Mesenchymal stem cell (in vitro differentiated cells and primary cell): Measurements from ENCODE around the gene ILDR1. TPM values are rescaled to one million over a fixed set of nuclear protein-coding genes. Genes with fewer than 3 reads are reported as not detected.
"Not testable (repeated sequence)": the region's sequence is repeated elsewhere in the genome, so short reads cannot be mapped to it uniquely, and the experiment has no call there.

ENCODE experiments used
- DNase-seq: peaks from one replicate; pipeline ENCODE4 v3.0.0-alpha.2; 2013
- H2AFZ ChIP-seq: one replicate; pipeline ENCODE4 v1.6.1; 2013; ENCODE audit warnings: low read depth, mild to moderate bottlenecking, control low read depth, inconsistent platforms, low read length, moderate library complexity
- H2AK5ac ChIP-seq: 2 replicates; pipeline ENCODE4 v1.6.1; 2013; ENCODE audit warnings: low read length, moderate library complexity, mild to moderate bottlenecking, inconsistent platforms; ENCODE audit not compliant: severe bottlenecking
- H2BK120ac ChIP-seq: one replicate; pipeline ENCODE4 v1.6.1; 2013; ENCODE audit warnings: low read depth, mild to moderate bottlenecking, inconsistent platforms, low read length, moderate library complexity
- H2BK12ac ChIP-seq, 2 experiments: one replicate each; pipeline ENCODE4 v1.6.1; 2013; ENCODE audit warnings: inconsistent platforms in 2 of 2, low read length in 2 of 2, mild to moderate bottlenecking in 2 of 2, moderate library complexity in 2 of 2, control low read depth in 1 of 2
- H2BK15ac ChIP-seq: one replicate; pipeline ENCODE4 v1.6.1; 2013; ENCODE audit warnings: mild to moderate bottlenecking, low read depth, inconsistent platforms; ENCODE audit not compliant: poor library complexity, severe bottlenecking
- H2BK5ac ChIP-seq: 2 replicates; pipeline ENCODE4 v1.6.1; 2013; ENCODE audit warnings: low read depth, mild to moderate bottlenecking, low read length, control low read depth, inconsistent platforms; ENCODE audit not compliant: poor library complexity, severe bottlenecking
- H3K14ac ChIP-seq, 2 experiments: one replicate each; pipeline ENCODE4 v1.6.1; 2013; ENCODE audit warnings: inconsistent platforms in 2 of 2, low read length in 2 of 2, control low read depth in 1 of 2, mild to moderate bottlenecking in 1 of 2, moderate library complexity in 1 of 2
- H3K18ac ChIP-seq, 2 experiments: one replicate each; pipeline ENCODE4 v1.6.1; 2013; ENCODE audit warnings: inconsistent platforms in 2 of 2, low read length in 2 of 2, control low read depth in 1 of 2, low read depth in 1 of 2, mild to moderate bottlenecking in 1 of 2
- H3K23ac ChIP-seq, 2 experiments: one replicate each; pipeline ENCODE4 v1.6.1; 2013; ENCODE audit warnings: inconsistent platforms in 2 of 2, low read length in 2 of 2, mild to moderate bottlenecking in 2 of 2, moderate library complexity in 2 of 2, control low read depth in 1 of 2
- H3K27ac ChIP-seq: 2 replicates; pipeline ENCODE4 v1.5.1; 2013; ENCODE audit warnings: mild to moderate bottlenecking, moderate library complexity, low read length, control low read depth, inconsistent platforms; ENCODE audit not compliant: poor library complexity, severe bottlenecking
- H3K27me3 ChIP-seq, 2 experiments: 2 replicates each; pipeline versions ENCODE4 v1.6.1 to v1.7.0; 2013; ENCODE audit warnings: low read length in 2 of 2, mild to moderate bottlenecking in 2 of 2, moderate library complexity in 2 of 2, control low read depth in 1 of 2, inconsistent platforms in 1 of 2; ENCODE audit not compliant: control insufficient read depth in 1 of 2, insufficient read depth in 1 of 2
- H3K36me3 ChIP-seq, 2 experiments: 2 replicates each; pipeline versions ENCODE4 v1.6.1 to v1.7.0; 2013; ENCODE audit warnings: low read length in 2 of 2, control low read depth in 1 of 2, inconsistent platforms in 1 of 2, low read depth in 1 of 2, mild to moderate bottlenecking in 1 of 2; ENCODE audit not compliant: insufficient read depth in 2 of 2, control insufficient read depth in 1 of 2
- H3K4ac ChIP-seq, 2 experiments: one replicate each; pipeline ENCODE4 v1.6.1; 2013; ENCODE audit warnings: inconsistent platforms in 2 of 2, low read length in 2 of 2, mild to moderate bottlenecking in 2 of 2, moderate library complexity in 2 of 2, control low read depth in 1 of 2, low read depth in 1 of 2
- H3K4me1 ChIP-seq: 2 replicates; pipeline ENCODE4 v1.6.1; 2013; ENCODE audit warnings: low read depth, low read length, control low read depth; ENCODE audit not compliant: control insufficient read depth, insufficient read depth
- H3K4me2 ChIP-seq: 2 replicates; pipeline ENCODE4 v1.6.1; 2013; ENCODE audit warnings: low read length, mild to moderate bottlenecking, inconsistent platforms; ENCODE audit not compliant: poor library complexity, severe bottlenecking
- H3K4me3 ChIP-seq, 2 experiments: 2 replicates each; pipeline versions ENCODE4 v1.5.1 to v1.7.0; 2013; ENCODE audit warnings: low read length in 2 of 2, mild to moderate bottlenecking in 2 of 2, control low read depth in 1 of 2, low read depth in 1 of 2; ENCODE audit not compliant: insufficient read depth in 1 of 2
- H3K79me1 ChIP-seq: replicated peaks from 2 replicates; pipeline ENCODE4 v1.6.1; 2013; ENCODE audit warnings: mild to moderate bottlenecking, control low read depth, low read length, inconsistent platforms; ENCODE audit not compliant: poor library complexity, severe bottlenecking
- H3K9ac ChIP-seq: 2 replicates; pipeline ENCODE4 v1.7.0; 2013; ENCODE audit warnings: mild to moderate bottlenecking, low read length, moderate library complexity
- H3K9me3 ChIP-seq: 2 replicates; pipeline ENCODE4 v1.7.0; 2013; ENCODE audit warnings: mild to moderate bottlenecking, low read length; ENCODE audit not compliant: control insufficient read depth
- H4K8ac ChIP-seq: one replicate; pipeline ENCODE4 v1.6.1; 2013; ENCODE audit warnings: inconsistent platforms, mild to moderate bottlenecking, low read length, moderate library complexity
- H4K91ac ChIP-seq: one replicate; pipeline ENCODE4 v1.6.1; 2013; ENCODE audit warnings: mild to moderate bottlenecking, low read length, inconsistent platforms
- WGBS: methylation state at CpG from one replicate; pipeline ENCODE4 v1.1.7; 2013; ENCODE audit warnings: mixed read lengths; 5-methylcytosine and 5-hydroxymethylcytosine counted together
- small RNA-seq: library from polyadenylated mRNA; stranded (forward); fragments of <200 nt; extraction: miRNeasy Mini kit (QIAGEN cat#:217004); gene quantifications from one replicate; pipeline ENCODE3, GENCODE V24; 2013; ENCODE audit warnings: low read depth

Gene ILDR1

GRCh38 chr3:121938141-121938855 is 83.7 kb downstream of the ILDR1 start:
- 87% methylated on average over 29 of the region's 29 CpGs for WGBS
- not testable (repeated sequence) for H2AK5ac ChIP-seq, H3K79me1 ChIP-seq, H4K91ac ChIP-seq, H3K4me1 ChIP-seq, H3K4me2 ChIP-seq, H3K9ac ChIP-seq, H3K14ac ChIP-seq, H3K18ac ChIP-seq, H3K27ac ChIP-seq, H2BK15ac ChIP-seq, H3K27me3 ChIP-seq, H2AFZ ChIP-seq, H2BK5ac ChIP-seq, H3K4me3 ChIP-seq, DNase-seq, H3K23ac ChIP-seq, H2BK12ac ChIP-seq, H3K4ac ChIP-seq, H4K8ac ChIP-seq, H3K36me3 ChIP-seq, H3K9me3 ChIP-seq, H2BK120ac ChIP-seq

Small RNA genes lying within 50 kb of the gene (small RNA-seq; reads per million reads assigned to genes)
- not detected for gene RF00019
